Left renal cortex interstitium (tissue), 4 donors: ENCODE measurements around the gene LRRC4C. TPM values are rescaled to one million over a fixed set of nuclear protein-coding genes. Genes with fewer than 3 reads are reported as not detected.

ENCODE experiments used
- DNase-seq, 4 donors: peaks; one replicate each; pipeline ENCODE4 v3.0.0-alpha.2; 2013; ENCODE audit warnings: low read depth in 4 of 4, low spot score in 2 of 4, missing footprints in 1 of 4
- polyA plus RNA-seq, 4 donors: library from polyadenylated mRNA; unstranded; fragments of 120-200 nt; gene quantifications; one replicate each; pipeline ENCODE4 v1.2.1, GENCODE V29; 2013; ENCODE audit not compliant: insufficient read length in 4 of 4

The LRRC4C gene
- polyA plus RNA-seq, 4 donors: 12.8 to 15.3 (median 14.6) TPM

DNA sequence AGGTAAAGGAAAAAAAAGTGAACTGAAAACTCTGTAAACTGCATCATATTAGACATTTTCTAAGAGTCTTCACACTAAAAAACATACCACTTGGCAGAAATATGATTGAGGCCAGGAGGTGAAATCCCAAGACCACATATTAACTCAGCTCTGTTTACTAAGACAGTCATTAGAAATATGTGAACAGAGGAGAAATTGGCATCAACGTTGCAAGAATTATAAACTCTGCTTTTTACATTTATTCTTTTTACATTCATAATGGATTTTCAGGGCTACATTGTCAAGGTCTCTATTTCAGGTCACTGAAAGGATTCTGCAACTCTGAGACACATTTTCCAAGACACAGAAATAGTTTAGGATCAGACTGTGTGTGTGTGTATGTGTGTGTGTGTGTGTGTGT, 1364.0 kb downstream of the LRRC4C start:
- no peak for DNase-seq

DNA sequence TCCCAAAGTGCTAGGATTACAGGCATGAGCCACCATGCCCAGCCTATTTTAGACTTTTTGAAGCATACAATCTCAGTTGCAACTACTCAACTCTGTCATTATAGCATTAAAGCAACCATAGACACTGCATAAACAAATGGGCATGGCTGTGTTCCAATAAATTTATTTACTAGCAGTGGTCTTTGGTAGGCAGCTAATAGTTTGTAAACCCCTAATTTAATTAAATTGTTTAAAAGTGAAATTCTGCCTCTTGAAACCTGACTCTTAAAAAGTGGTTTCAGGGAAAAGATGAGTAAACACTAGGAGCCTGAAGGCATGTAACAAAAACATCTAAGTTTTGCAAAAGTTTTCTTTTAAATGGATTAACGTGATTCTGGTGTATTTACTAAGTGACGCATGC, 1364.5 kb downstream of the LRRC4C start:
- DNase-seq: no peak

DNA sequence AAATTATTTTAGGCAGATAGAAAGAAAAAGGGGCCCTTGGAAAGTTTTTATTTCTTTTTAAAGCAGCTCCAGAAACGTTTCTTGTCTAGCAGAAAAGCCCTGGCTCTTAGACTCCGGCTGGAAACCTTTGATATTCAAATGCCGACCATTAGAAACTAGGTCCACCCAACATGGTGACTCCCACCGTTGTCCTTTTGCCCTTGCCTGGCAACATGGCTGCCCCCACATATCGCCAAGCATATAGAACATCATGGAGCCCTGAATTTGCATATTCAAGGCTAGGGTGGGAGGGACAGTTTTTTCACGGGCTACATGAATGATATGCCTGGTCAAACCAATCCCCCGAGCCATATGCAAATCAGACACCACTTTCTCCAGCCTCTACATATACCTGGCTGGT, 1379.0 kb downstream of the LRRC4C start:
- no peak for DNase-seq
